HG02642 (cell line): ENCODE measurements around the gene PAPOLA.
"Not testable (repeated sequence)": the region's sequence is repeated elsewhere in the genome, so short reads cannot be mapped to it uniquely, and the experiment has no call there.

Experiments used
- ATAC-seq: cut with Tn5 transposase; IDR thresholded peaks from one replicate; pipeline ENCODE4 v1.9.1; 2021; ENCODE audit warnings: mild to moderate bottlenecking; ENCODE audit not compliant: unreplicated experiment, poor library complexity

PAPOLA gene

DNA sequence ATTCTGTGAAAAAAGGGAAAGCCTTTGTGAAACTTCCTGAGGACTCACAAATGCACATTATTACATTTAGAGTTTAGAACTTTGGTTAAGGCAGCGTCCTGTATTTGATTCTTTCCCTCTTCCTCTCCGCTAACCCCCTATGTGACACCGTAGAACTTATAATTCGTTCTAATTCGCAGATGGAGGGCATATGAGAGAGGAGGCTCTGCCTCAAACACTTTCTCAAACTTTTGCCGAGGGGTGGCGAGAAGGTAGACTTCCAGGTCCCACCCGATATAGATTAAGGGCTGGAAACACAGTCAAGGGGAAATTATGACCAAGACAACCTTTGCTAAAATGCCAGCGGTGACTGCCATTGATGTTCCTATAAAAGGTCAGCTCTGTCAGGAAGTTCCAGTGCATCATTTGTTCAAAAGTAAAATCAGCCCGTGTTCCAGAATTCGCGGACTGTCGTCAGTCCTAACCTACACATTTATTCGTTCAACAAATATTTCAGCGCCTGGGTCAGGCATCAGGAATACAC lies 904 bp upstream of the PAPOLA start:
- ATAC-seq = no peak

DNA sequence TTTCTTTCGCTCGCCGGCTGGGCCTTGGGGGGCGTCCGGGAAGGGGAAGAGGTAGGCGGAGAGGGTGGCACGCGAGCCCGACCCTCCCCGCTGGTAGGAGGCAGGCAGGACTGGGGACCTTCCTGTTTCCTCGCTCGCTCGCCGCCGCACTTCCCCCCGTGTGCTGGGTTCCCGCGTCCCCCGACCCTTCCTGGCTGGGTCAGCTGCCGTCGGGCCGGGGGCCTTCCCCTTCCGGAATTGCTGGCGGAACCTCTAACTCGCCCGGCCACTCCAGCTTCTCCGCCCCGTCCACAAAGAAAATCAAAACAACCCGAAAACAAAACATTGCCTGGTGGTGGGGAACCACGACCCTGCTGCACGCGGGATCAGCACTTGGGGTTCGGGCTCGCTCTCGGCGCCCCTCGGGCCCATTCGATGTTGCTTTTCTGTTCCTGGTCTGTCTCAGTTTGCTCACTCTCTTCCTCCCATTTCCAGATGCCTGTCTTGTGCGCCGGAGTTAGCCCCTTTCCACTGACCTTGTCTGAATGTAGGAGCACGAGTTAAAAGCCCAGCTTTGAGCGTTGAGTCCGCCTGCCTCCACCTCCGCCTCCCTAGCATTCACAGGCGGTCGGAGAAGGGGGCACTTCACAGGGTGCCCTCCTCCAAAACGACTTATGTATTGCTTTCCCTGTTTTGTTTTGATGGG lies 581 bp downstream of the PAPOLA start:
- ATAC-seq = peak; percentile 50

DNA sequence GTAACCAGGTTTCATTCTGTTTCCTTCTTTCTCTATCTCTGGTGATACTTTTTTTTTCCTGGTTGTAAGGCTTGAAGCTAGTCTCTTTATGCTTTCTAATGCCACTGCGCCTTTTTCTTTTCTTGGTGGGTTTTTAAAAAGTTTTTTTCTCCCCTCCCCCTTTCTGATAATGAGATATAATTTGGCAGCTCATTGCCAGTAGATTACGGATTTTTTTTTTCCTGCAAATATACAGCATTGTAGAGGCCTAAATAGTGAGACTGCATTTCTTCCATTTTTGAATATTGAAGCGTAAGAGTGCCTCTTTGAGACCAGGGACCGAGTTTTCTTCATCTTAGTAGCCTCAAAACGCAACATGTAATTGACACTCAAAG lies 1.1 kb downstream of the PAPOLA start:
- no peak for ATAC-seq

DNA sequence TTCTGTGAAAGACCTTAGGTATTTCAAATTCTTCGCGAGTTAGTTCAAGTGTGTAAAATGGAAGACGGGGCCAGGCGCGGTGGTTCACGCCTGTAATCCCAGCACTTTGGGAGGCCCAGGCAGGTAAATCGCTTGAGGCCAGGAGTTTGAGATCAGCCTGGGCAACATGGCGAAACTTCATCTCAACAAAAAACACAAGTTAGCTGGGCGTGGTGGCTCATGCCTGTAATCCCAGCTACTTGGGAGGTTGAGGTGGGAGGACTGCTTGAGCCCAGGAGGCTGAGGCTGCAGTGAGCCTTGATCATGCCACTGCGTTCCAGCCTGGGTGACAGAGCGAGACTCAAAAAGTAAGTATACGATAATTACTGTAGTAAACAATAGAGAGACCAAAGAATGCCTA lies 2.2 kb downstream of the PAPOLA start:
- not testable (repeated sequence) for ATAC-seq

DNA sequence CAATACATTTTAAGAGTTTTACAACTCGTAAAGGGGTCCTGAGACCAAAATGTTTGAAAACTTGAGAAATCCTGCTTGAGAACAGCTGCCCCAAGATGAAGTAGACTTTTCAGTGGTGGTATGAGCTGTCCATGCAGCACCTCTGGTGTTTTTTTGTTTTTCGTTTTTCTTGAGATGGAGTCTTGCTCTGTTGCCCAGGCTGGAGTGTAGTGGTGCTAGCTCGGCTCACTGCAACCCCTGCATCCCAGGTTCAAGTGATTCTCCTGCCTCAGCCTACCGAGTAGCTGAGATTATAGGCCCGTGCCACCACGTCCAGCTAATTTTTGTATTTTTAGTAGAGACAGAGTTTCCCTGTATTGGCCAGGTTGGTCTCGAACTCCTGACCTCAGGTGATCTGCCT lies 5.5 kb downstream of the PAPOLA start:
- no peak for ATAC-seq

DNA sequence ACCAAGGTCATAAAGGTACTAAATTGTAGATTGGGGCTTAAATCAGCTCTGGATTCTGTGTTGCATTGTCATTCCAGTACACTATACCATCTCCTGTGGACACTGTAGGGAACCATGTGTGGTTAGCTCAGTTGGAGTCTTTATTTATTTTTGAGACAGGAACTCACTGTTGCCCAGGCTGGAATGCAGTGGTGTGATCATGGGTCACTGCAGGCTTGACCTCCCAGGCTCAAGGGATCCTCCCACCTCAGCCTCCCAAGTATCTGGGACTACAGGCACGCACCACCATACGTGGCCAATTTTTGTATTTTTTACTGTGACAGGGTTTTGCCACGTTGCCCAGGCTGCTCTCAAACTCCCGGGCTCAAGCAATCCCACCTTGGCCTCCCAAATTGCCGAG lies 6.7 kb downstream of the PAPOLA start:
- ATAC-seq = no peak

DNA sequence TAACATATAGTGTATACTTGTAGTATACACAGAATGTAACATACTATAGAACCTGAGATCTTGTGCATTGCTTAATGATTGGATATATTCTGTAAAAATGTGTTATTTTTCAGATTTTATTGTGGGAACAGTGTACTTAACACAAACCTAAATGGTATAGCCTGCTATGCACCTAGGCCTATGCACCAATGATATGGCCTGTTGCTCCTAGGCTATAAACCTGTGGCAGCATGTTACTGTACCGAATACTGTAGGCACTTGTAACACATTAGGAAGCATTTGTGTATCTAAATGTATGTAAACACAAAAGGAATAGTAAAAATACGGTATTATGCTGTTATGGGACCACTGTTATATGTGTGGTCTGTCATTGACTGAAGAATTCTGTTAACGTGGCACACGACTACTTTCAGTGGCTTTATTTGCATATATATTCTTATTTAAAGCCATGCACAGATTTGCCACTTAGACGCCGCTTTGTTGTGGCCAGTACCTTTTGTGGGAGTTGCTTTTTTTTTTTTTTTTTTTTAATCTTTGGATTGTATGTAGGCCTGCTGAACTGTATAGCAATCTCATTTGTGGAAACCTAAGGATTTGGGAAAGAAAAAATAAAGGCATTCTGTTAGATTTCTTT lies 7.4 kb downstream of the PAPOLA start:
- no peak for ATAC-seq

DNA sequence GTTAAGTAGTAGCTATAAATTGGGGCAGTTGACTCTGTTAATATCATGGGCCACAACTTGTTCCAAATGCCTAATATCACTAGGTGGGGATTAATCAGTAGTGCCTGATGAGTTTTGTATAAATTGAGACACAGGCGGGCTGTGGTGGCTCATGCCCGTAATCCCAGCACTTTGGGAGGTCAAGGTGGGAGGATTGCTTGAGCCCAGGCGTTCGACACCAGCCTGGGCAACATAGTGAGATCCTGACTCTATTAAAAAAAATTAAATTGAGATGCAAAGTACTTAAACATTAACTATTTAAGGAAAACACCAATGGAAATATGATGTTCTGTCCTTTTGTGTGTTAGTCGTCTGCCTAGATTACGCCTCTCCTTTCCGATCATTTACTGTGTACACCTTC lies 9.0 kb downstream of the PAPOLA start:
- ATAC-seq = no peak

DNA sequence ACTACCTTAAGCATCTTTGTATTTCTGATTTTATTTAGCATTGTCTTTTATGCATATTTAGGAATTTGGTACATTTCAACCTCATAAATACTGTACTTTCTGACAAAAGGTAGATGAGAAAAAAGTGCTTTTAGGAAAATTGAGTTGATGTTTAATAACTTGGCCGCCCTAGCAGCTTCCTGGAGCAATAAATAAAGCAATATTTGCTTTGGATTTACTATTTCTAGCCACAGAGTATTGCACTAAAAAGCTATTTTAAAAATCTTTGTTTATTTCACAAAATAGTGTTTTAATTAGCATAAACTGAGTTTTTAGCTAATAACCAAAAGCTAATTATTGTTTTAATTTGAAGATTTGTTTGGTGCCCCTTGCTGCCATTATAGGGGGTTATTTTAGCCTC lies 9.5 kb downstream of the PAPOLA start:
- ATAC-seq = no peak

DNA sequence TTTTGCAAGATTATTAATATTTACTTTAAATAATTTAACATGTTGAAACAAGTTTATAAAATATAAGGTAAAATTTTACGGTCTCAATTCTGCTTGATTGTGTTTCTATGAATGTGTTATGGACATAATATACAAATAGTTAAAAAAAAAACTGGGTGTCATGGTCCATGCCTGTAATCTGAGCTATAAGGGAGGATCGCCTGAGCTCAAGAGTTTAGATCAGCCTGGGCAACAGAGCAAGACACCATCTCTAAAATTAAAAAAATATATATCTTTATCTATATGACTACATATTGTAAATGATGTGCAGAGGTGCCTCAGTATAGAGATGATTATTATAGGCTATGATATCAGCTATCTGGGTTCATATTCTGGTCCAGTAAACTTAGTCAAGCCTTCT lies 9.9 kb downstream of the PAPOLA start:
- no peak for ATAC-seq

DNA sequence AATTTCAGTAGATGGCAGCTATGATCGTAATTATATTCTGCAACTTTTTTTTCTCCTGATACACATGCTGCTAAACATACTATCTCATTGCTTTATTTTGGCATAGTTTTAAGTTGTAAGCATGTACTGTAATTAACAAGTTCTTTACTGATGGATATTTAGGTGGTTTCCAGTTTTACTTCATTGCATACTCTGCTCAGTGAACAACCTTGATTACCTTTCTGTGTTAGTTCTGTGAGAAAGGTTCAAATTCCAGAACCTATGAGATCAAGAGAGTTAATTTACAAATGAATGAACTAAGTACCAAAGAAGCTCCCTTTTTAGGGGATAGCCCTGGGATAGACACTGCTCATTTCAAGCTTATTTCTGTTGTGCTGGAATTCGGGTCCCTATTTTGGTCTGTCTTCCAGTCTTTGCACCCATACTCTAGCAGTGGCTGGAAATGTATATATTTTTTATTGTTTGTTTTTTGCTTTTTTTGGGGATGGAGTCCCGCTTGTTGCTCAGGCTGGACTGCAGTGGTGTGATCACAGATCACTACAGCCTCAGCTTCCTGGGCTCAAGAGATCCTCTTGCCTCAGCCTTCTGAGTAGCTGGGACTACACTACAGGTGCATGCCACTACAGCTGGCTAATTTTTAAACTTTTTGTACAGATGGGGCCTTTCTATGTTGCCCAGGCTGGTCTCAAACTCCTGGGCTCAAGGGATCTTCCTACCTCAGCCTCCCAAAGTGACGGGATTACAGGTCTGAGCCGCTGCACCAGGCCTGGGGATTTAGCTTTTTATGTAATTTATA lies 10.6 kb downstream of the PAPOLA start:
- no peak for ATAC-seq

DNA sequence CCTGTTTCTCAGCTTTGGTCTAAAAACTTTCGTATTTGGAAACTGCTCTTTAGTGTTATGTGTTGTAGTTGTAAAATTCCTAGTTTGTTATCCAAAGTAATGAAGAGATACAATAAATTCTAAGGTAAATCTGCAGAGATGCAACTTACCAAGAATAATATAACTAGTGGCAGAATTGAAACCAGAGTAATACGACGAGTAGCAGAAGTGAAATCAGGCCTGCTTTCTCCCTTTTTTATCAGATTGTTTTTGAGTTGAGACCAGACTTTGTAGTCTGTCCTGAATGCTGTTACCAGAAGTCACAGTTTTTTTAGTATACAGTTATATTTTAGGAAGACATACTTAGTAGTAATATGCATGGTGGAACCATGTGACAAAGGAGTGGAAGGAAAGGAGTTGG lies 12.5 kb downstream of the PAPOLA start:
- peak; percentile 43 for ATAC-seq

DNA sequence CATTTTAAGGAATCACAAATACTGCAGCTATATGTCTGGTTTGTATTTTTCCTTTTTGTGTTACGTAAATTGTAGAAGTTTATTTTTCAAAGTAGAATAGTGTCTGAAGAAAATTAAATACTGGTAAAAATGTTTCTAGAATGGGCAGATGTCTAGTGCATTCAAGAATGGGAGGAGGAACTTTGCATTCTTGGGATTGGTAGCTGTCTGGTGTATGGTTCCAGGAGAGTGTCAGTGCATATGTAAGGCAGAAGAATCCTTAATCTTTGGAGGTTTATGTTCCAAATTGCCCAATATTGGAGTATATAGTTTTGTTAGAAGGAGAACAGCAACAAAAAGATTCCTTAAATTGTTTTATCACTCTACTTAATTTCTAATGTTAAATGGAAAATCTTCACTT lies 13.5 kb downstream of the PAPOLA start:
- ATAC-seq = no peak

DNA sequence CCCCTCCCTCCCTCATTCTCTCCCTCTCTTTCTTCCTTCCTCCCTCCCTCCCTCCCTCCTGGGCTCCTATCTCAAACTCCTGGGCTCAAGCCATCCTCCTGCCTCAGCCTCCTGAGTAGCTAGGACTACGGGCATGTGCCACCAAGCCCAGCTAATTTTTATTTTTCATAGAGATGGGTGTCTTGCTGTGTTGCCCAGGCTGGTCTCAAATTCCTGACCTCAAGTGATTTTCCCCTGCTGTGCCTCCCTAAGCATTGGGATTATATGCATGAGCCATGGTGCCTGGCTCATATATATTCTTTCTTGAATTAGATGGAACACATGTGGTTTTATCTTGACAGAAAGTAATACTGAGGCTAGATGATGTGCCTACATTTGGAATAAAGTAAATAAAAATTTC lies 14.2 kb downstream of the PAPOLA start:
- no peak for ATAC-seq

DNA sequence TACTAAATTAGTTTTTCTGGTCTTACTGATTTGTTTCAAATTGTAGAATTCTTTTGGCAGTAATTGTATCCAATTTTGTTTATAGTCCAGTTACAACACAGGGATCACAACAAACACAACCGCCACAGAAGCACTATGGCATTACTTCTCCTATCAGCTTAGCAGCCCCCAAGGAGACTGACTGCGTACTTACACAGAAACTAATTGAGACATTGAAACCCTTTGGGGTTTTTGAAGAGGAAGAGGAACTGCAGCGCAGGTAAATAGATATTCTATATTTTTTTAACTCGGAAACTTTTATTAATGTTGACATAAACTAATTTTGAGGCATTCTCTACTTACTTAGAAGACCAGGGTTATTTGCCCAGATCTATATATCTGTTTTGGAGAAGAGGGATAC lies 17.8 kb downstream of the PAPOLA start:
- peak; percentile 65 for ATAC-seq

DNA sequence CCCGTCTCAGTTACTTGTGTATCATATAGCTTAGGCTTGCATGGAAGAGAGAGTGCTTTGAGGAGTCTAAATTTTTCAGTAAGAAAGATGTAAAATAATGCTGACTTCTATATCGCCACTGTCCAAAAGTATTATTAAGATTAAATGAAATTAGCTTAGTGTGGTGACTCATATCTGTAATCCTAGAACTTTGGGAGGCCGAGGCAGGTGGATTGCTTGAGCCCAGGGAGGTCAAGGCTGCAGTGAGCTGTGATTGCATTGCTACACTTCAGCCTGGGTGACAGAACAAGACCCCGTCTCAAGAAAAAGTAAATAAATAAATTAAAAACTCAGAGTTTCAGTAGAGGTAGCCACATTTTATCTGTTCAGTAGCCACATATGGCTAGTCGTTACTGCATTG lies 23.3 kb downstream of the PAPOLA start:
- no peak for ATAC-seq

DNA sequence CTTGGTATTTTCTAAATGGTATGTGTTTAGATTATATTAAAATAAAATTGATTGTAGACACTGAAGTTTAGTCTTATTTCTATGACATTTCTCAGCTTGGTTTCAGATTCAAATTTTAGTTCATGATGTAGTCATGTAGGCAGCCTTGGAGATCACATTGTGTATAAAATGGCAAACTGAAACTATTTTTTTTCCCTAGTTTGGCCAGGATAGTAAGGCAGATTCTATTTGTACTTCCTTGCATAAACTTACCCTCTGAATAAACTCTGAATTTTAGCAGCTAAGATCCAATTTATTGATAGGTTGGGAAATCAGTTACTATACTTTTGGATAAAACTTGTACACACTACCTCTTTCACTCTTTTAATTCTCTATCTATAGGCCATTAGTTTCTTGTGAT lies 30.4 kb downstream of the PAPOLA start:
- no peak for ATAC-seq

DNA sequence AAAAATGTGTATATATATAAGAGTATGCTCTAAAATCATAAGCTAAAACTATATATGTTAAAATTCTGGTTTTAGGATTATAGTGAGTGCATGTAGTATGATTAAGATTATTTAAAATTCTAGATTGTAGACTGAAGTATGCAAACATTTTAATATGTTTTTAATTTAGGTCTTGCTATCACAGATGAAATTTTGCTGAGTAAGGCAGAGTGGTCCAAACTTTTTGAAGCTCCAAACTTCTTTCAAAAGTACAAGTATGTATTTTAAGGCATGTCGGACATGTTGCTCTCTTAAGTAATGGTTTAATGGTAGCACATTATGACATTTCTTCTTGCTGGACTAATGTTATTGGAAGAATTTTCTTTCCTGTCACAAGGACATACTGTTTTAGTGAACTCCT lies 34.6 kb downstream of the PAPOLA start:
- no peak for ATAC-seq

DNA sequence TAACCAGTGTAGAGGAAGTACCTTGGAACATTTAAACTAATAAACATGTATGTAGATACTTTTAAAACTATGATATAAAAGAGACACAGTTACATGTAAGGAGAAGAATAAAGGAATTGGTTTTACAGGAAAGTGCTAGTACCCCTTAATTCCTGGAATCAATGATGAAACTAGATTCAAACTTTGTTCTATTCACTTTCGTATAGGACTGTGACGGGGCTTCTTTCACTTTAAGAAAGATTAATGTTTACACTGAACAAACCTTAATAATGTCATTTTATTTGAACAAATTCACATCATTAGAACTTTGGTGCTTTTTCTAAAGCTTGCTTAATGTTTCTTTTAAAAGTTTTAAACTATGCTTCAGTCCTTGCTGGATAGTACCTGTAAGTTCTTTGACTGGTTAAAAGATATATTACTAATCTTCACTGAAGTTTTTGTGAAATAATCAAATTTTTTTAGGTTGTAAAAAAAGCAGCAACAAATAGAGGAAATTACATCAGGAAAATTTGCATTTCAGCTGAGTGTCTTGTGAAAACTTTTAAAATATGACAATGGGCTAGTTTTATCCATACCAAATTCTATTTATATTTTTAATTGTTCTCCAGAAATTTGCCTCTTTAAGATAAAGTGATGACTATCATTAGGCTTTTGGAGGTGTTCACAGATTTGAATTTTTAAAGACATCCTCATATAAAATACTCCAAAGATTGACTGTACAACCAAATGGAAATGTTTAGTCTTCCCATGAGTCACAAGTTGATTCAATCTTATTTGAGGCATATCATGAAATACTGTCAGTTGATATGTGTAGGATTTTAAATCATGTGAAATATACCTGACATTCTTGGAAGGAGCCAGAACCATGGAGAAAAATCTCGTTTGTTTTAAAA lies 36.2 kb downstream of the PAPOLA start:
- ATAC-seq = no peak

DNA sequence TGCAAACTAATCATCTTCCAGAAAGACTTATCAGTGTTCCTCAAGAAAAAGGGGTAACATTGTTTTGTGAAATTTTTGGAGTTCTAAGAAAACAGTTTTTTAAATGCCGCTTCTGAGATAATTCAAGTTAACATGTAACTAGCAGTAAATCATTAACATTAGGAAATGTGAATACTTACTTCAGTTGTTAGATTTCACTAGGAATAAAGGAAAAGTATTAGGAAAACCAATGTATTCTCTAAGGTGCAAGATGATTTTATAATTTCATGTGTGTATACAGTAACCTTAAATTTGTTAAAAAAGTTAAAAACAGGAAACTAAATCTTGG lies 36.8 kb downstream of the PAPOLA start:
- no peak for ATAC-seq
